CD14-positive monocyte (primary cell): Measurements from ENCODE around the gene PTGDS. TPM values are rescaled to one million over a fixed set of nuclear protein-coding genes. Genes with fewer than 3 reads are reported as not detected.

Experiments used
- DNase-seq, 3 donors: peaks; one replicate each; pipeline ENCODE4 v3.0.0-alpha.2; 2011 to 2022
- H2AFZ ChIP-seq: 2 replicates; pipeline ENCODE4 v1.6.0; 2012; ENCODE audit warnings: mild to moderate bottlenecking, low read depth, low read length, inconsistent platforms; ENCODE audit not compliant: insufficient read depth, poor library complexity, severe bottlenecking
- H3K27ac ChIP-seq, 2 donors: 1 replicate in 1 of 2; 2 replicates in 1 of 2; pipeline ENCODE4 v1.5.1; 2012 to 2013; ENCODE audit warnings: low read length in 2 of 2, control low read depth in 1 of 2, inconsistent platforms in 1 of 2, low read depth in 1 of 2, mild to moderate bottlenecking in 1 of 2
- H3K27me3 ChIP-seq, 2 donors: one replicate each; pipeline versions ENCODE4 v1.6.0 to v1.6.1; 2011 to 2013; ENCODE audit warnings: low read length in 2 of 2; ENCODE audit not compliant: control insufficient read depth in 2 of 2, insufficient read depth in 2 of 2
- H3K36me3 ChIP-seq, 2 donors: replicated peaks in 1 of 2; 1 replicate in 1 of 2; 2 replicates in 1 of 2; pipeline versions ENCODE4 v1.5.1 to v1.6.1; 2012 to 2013; ENCODE audit warnings: low read length in 2 of 2, control low read depth in 1 of 2, inconsistent platforms in 1 of 2, mild to moderate bottlenecking in 1 of 2; ENCODE audit not compliant: insufficient read depth in 2 of 2, control insufficient read depth in 1 of 2
- H3K4me1 ChIP-seq, 2 donors: 1 replicate in 1 of 2; 2 replicates in 1 of 2; pipeline versions ENCODE4 v1.5.1 to v1.6.1; 2012 to 2013; ENCODE audit warnings: low read length in 2 of 2, control low read depth in 1 of 2, inconsistent platforms in 1 of 2, mild to moderate bottlenecking in 1 of 2, moderate library complexity in 1 of 2; ENCODE audit not compliant: insufficient read depth in 2 of 2, control insufficient read depth in 1 of 2
- H3K4me2 ChIP-seq: replicated peaks from 2 replicates; pipeline ENCODE3; 2012; ENCODE audit warnings: low read length, moderate library complexity, mild to moderate bottlenecking; ENCODE audit not compliant: poor library complexity, severe bottlenecking; ENCODE audit errors: extremely low read depth
- H3K4me3 ChIP-seq, 3 experiments: fragments of 200-600 bp in 1 of 3; sonication (generic) in 1 of 3; replicated peaks in 1 of 3; 1 replicate in 2 of 3; 2 replicates in 1 of 3; pipeline ENCODE4 v1.5.1; 2011 to 2013; ENCODE audit warnings: low read length in 3 of 3, mild to moderate bottlenecking in 3 of 3, control low read depth in 2 of 3, low read depth in 2 of 3, inconsistent platforms in 1 of 3, moderate library complexity in 1 of 3
- H3K79me2 ChIP-seq: 2 replicates; pipeline ENCODE4 v1.6.0; 2012; ENCODE audit warnings: mild to moderate bottlenecking, control low read depth, inconsistent platforms, low read length, moderate library complexity; ENCODE audit not compliant: insufficient read depth
- H3K9ac ChIP-seq: 2 replicates; pipeline ENCODE4 v1.6.0; 2017; ENCODE audit warnings: low read length, mild to moderate bottlenecking; ENCODE audit not compliant: insufficient read depth, poor library complexity, severe bottlenecking
- H3K9me3 ChIP-seq, 2 donors: replicated peaks in 1 of 2; 1 replicate in 1 of 2; 2 replicates in 1 of 2; pipeline versions ENCODE4 v1.5.1 to v1.6.1; 2012 to 2013; ENCODE audit warnings: low read length in 2 of 2, control low read depth in 1 of 2; ENCODE audit not compliant: control insufficient read depth in 1 of 2, insufficient read depth in 1 of 2
- H4K20me1 ChIP-seq: 2 replicates; pipeline ENCODE4 v1.6.0; 2012; ENCODE audit warnings: mild to moderate bottlenecking, low read length, control low read depth, moderate library complexity; ENCODE audit not compliant: insufficient read depth
- H3K27ac Mint-ChIP-seq, 7 donors: one replicate each; pipeline ENCODE4 v1.8.0; 2020; ENCODE audit warnings: mild to moderate bottlenecking in 7 of 7, mixed read lengths in 7 of 7, moderate library complexity in 6 of 7, inconsistent platforms in 2 of 7
- H3K27me3 Mint-ChIP-seq, 3 donors: one replicate each; pipeline ENCODE4 v1.8.0; 2021 to 2022; ENCODE audit warnings: low read depth in 3 of 3, mild to moderate bottlenecking in 3 of 3, mixed read lengths in 3 of 3, moderate library complexity in 3 of 3, inconsistent platforms in 1 of 3
- H3K36me3 Mint-ChIP-seq, 2 donors: one replicate each; pipeline ENCODE4 v1.8.0; 2020; ENCODE audit warnings: mixed read lengths in 2 of 2, inconsistent platforms in 1 of 2, mild to moderate bottlenecking in 1 of 2
- H3K4me1 Mint-ChIP-seq: one replicate; pipeline ENCODE4 v1.8.0; 2020; ENCODE audit warnings: mild to moderate bottlenecking, mixed read lengths
- H3K4me3 Mint-ChIP-seq, 2 donors: one replicate each; pipeline ENCODE4 v1.8.0; 2020; ENCODE audit warnings: mild to moderate bottlenecking in 2 of 2, mixed read lengths in 2 of 2, moderate library complexity in 1 of 2
- H3K9me3 Mint-ChIP-seq, 7 donors: one replicate each; pipeline ENCODE4 v1.8.0; 2020 to 2022; ENCODE audit warnings: mixed read lengths in 7 of 7, mild to moderate bottlenecking in 6 of 7, moderate library complexity in 6 of 7, inconsistent platforms in 2 of 7
- CTCF ChIP-seq: fragments of 200-600 bp; IDR thresholded peaks from one replicate; pipeline ENCODE4 v1.8.0; 2022; ENCODE audit warnings: antibody characterized with exemption, mild to moderate bottlenecking
- WGBS: methylation state at CpG from one replicate; pipeline ENCODE4 v1.1.5; 2013; ENCODE audit warnings: missing lambda C conversion rate; ENCODE audit not compliant: insufficient coverage; 5-methylcytosine and 5-hydroxymethylcytosine counted together
- intact Hi-C, 2 donors: fragments of 100-400 bp; cut with micrococcal nuclease; formaldehyde crosslinking; loops; one replicate each; pipeline versions ENCODE4 v1.15.0 to v1.15.1; 2023
- polyA plus RNA-seq, 3 donors: library from polyadenylated mRNA; depleted of rRNA in 1 of 3; unstranded in 2 of 3; stranded (reverse) in 1 of 3; fragments of 300-500 nt in 2 of 3; fragments of >200 nt in 1 of 3; fragmentation: Illumina TruSeq in 2 of 3; gene quantifications; 1 replicate in 2 of 3; 2 replicates in 1 of 3; pipeline ENCODE4 v1.2.3, GENCODE V29; 2012 to 2021

PTGDS gene
- polyA plus RNA-seq, 3 donors = 0.34 to 1.5 TPM; not detected in 1

DNA sequence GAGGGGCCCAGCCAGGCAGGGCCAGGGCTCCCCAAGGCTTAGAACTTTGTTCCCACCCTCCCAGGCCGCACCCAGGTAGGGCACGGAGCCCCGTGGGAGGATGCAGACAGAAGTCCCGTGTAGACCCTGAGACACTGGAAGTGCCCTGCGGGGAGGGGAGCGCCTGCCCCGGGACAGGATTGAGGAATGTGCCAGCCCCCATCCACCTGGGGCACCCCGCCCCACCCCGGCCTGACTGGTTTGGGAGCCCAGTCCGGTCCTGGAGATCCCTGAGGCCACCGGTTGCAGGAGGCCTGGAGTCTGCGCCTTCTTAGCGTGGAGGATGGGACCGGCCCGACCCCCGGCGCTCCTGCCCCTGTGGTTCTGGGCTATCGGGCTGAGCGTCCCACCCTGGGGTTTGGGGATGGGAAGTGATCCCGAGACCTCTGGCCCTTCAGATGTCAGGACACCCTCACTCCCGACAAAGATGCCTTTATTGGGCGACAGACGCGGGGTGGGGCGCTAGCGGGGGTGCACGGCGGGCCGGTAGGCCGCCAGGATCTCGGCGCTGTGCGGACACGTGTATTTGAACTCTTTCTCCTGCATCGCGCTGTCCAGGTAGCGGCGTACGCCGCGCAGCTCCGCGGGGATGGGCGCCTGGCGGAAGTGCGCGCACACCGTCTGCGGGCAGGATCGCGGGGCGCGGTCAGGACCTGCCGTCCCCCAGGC lies 17.0 kb downstream of the PTGDS start:
- Mint-ChIP-seq H3K4me1 (peaks cover 60% of the 10 kb centered on the region), H3K36me3 (peaks cover 10% of the 10 kb centered on the region in 2 donors), H3K27me3 (peaks cover 26 to 56% (median 49%) of the 10 kb centered on the region in 3 donors), H3K9me3 (peaks cover 0 to 17% (median 3%) of the 10 kb centered on the region in 7 donors), H3K4me3 (peak overlapping the region in 1 of 2 donors; percentile 89), H3K27ac (no peak overlapping the region)
- no peak overlapping the region for H3K27ac ChIP-seq
- peaks cover 6 to 9% of the 10 kb centered on the region in 2 donors for H3K36me3 ChIP-seq
- H4K20me1 ChIP-seq = peaks cover 30% of the 10 kb centered on the region
- no peak overlapping the region for H2AFZ ChIP-seq
- intact Hi-C loops = loop anchor here in 1 of 2 donors (5.0 kb wide), 1 partner anchor 38 kb away; the partner anchor contains the start of gene FUT7
- DNase-seq = no peak
- no peak overlapping the region for H3K9ac ChIP-seq
- H3K4me1 ChIP-seq = peaks cover 61 to 78% of the 10 kb centered on the region in 2 donors
- no peak for TF ChIP-seq CTCF
- peaks cover 20% of the 10 kb centered on the region for H3K79me2 ChIP-seq
- no peak overlapping the region for H3K4me2 ChIP-seq
- 80% methylated on average over 51 of the region's 54 CpGs for WGBS
- H3K27me3 ChIP-seq = peaks cover 0 to 41% of the 10 kb centered on the region in 2 donors
- H3K9me3 ChIP-seq = no peaks in the 10 kb centered on the region
- H3K4me3 ChIP-seq = no peak overlapping the region

- TF ChIP-seq CTCF = no peak
- Histone ChIP-seq H3K4me2 (no peak overlapping the region), H3K9me3 (no peaks in the 10 kb centered on the region), H3K9ac (no peak overlapping the region), H3K4me3 (no peak overlapping the region), H2AFZ (no peak overlapping the region), H3K4me1 (peaks cover 66 to 83% of the 10 kb centered on the region in 2 donors), H3K27ac (no peak overlapping the region), H3K27me3 (peaks cover 0 to 41% of the 10 kb centered on the region in 2 donors), H3K36me3 (peaks cover 6 to 9% of the 10 kb centered on the region in 2 donors), H4K20me1 (peaks cover 30% of the 10 kb centered on the region), H3K79me2 (peaks cover 20% of the 10 kb centered on the region)
- Mint-ChIP-seq H3K27ac (no peak overlapping the region), H3K4me1 (peaks cover 65% of the 10 kb centered on the region), H3K36me3 (peaks cover 10% of the 10 kb centered on the region in 2 donors), H3K9me3 (peaks cover 0 to 17% (median 3%) of the 10 kb centered on the region in 7 donors), H3K27me3 (peaks cover 24 to 56% (median 45%) of the 10 kb centered on the region in 3 donors), H3K4me3 (no peak overlapping the region)
- WGBS = 36% methylated on average over 40 of the region's 40 CpGs
- no peak for DNase-seq
- intact Hi-C loops = loop anchor here (5.0 kb wide), 1 partner anchor 37 kb away; the partner anchor contains the start of gene FUT7 (in 2 of the 2)
Measured at GRCh38 chr9:136994888-136995230, 17.6 kb downstream of the PTGDS start.
